ENCODE measurements around the gene LGR4. TPM values are rescaled to one million over a fixed set of nuclear protein-coding genes. Genes with fewer than 3 reads are reported as not detected.
"Not testable (repeated sequence)": the region's sequence is repeated elsewhere in the genome, so short reads cannot be mapped to it uniquely, and the experiment has no call there.

The LGR4 gene, protein sequence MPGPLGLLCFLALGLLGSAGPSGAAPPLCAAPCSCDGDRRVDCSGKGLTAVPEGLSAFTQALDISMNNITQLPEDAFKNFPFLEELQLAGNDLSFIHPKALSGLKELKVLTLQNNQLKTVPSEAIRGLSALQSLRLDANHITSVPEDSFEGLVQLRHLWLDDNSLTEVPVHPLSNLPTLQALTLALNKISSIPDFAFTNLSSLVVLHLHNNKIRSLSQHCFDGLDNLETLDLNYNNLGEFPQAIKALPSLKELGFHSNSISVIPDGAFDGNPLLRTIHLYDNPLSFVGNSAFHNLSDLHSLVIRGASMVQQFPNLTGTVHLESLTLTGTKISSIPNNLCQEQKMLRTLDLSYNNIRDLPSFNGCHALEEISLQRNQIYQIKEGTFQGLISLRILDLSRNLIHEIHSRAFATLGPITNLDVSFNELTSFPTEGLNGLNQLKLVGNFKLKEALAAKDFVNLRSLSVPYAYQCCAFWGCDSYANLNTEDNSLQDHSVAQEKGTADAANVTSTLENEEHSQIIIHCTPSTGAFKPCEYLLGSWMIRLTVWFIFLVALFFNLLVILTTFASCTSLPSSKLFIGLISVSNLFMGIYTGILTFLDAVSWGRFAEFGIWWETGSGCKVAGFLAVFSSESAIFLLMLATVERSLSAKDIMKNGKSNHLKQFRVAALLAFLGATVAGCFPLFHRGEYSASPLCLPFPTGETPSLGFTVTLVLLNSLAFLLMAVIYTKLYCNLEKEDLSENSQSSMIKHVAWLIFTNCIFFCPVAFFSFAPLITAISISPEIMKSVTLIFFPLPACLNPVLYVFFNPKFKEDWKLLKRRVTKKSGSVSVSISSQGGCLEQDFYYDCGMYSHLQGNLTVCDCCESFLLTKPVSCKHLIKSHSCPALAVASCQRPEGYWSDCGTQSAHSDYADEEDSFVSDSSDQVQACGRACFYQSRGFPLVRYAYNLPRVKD
- 2.8 TPM for polyA plus RNA-seq (2012; ENCODE audit: insufficient read depth, insufficient read length, low read depth)

- H3K27me3 ChIP-seq, result no peaks in the 10 kb centered on the region
- H3K4me3 ChIP-seq (ENCODE audit: low read depth, low read length), result peak within 1 kb of the TSS; percentile 52
- no peak for TF ChIP-seq CTCF (IDR thresholded peaks at IDR 0.05; ENCODE audit: low read depth, low read length)
- no peaks in the 10 kb centered on the region for H3K36me3 ChIP-seq
- no peaks in the 10 kb centered on the region for H3K9me3 ChIP-seq
- H3K4me1 ChIP-seq, result no peaks in the 10 kb centered on the region; the same call in 1 of the 2 replicates
- peak; percentile 90 for DNase-seq
Observed at GRCh38 chr11:27472398-27473016, at the start of gene LGR4. Gene LGR4, minus strand, starts transcription at chr11:27472790. Its CDS starts 488 bp downstream, at chr11:27472302.

GRCh38 chr11:27520226-27520625 is 47.6 kb upstream of the LGR4 start:
- Histone ChIP-seq H3K9me3 (no peaks in the 10 kb centered on the region), H3K36me3 (no peaks in the 10 kb centered on the region), H3K27me3 (no peaks in the 10 kb centered on the region), H3K4me1 (no peaks in the 10 kb centered on the region), H3K4me3 (ENCODE audit: low read depth, low read length) (no peak overlapping the region)
- no peak for TF ChIP-seq CTCF (IDR thresholded peaks at IDR 0.05; ENCODE audit: low read depth, low read length)
- no peak for DNase-seq

GRCh38 chr11:27518518-27518917 is 45.9 kb upstream of the LGR4 start:
- H3K4me1 ChIP-seq, result no peaks in the 10 kb centered on the region
- no peak for TF ChIP-seq CTCF (IDR thresholded peaks at IDR 0.05; ENCODE audit: low read depth, low read length)
- no peaks in the 10 kb centered on the region for H3K27me3 ChIP-seq
- no peaks in the 10 kb centered on the region for H3K9me3 ChIP-seq
- H3K36me3 ChIP-seq, result no peaks in the 10 kb centered on the region
- no peak for DNase-seq
- H3K4me3 ChIP-seq (ENCODE audit: low read depth, low read length), result no peak overlapping the region

- not testable (repeated sequence) for H3K4me3 ChIP-seq (ENCODE audit: low read depth, low read length); H3K27me3 ChIP-seq; DNase-seq; H3K36me3 ChIP-seq; H3K4me1 ChIP-seq; H3K9me3 ChIP-seq
Observed at GRCh38 chr11:27517490-27517889, 44.9 kb upstream of the LGR4 start.

DNA sequence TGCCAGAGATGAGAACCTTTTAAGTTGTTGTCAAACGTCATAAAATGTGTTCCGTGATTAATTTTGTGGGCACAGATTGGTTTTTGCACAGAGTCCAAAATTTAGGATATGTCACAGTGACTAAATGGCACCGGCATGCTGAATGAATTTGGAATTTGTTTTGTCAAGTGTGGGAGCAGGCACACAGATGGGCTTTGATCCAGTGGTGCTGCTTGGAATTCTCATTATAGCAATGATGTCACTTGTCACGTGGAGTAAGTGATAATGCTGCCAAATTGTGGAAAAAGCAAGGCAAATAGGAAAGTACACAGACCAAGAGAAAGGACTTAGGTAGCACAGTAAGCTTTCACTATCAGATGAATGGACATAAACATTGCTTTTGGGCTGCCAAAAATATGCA is 42.0 kb upstream of the LGR4 start:
- H3K36me3 ChIP-seq, result no peaks in the 10 kb centered on the region
- no peaks in the 10 kb centered on the region for H3K27me3 ChIP-seq
- no peaks in the 10 kb centered on the region for H3K4me1 ChIP-seq
- no peak overlapping the region for H3K4me3 ChIP-seq (ENCODE audit: low read depth, low read length)
- H3K9me3 ChIP-seq, result no peaks in the 10 kb centered on the region
- no peak for DNase-seq
- no peak for TF ChIP-seq CTCF (IDR thresholded peaks at IDR 0.05; ENCODE audit: low read depth, low read length)

DNA sequence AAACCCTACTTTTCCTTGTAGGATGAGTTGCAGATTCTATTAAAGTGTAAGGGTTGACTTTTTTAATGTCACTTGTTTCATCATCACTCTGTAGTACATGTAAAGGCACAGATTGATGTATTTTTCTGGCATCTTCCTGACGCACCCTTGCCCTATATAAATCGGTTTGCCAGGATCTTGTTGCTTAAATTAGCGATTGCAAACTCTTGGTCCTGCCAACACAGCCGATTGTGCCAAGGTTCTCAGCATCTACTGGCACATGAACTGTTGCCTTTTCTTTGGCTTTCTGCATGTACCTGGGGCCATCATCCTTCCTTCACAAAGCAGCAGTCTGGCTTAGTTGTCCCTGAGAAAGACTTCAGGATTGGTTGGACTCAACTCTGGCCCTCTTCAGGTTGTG is 41.5 kb upstream of the LGR4 start:
- Histone ChIP-seq H3K4me1 (no peaks in the 10 kb centered on the region), H3K9me3 (no peaks in the 10 kb centered on the region), H3K36me3 (no peaks in the 10 kb centered on the region), H3K4me3 (ENCODE audit: low read depth, low read length) (no peak overlapping the region), H3K27me3 (no peaks in the 10 kb centered on the region)
- TF ChIP-seq CTCF (IDR thresholded peaks at IDR 0.05; ENCODE audit: low read depth, low read length), result no peak
- no peak for DNase-seq

All from BE2C (cell line).